ENCODE data around the gene NGRN. TPM values are rescaled to one million over a fixed set of nuclear protein-coding genes. Genes with fewer than 3 reads are reported as not detected.

The NGRN gene
- total and polyA plus RNA-seq, 2 of the 8 experiments (the other 6 are each of a cell fraction or from before 2014, with no cell fraction given): 60.1 to 101 TPM

DNA sequence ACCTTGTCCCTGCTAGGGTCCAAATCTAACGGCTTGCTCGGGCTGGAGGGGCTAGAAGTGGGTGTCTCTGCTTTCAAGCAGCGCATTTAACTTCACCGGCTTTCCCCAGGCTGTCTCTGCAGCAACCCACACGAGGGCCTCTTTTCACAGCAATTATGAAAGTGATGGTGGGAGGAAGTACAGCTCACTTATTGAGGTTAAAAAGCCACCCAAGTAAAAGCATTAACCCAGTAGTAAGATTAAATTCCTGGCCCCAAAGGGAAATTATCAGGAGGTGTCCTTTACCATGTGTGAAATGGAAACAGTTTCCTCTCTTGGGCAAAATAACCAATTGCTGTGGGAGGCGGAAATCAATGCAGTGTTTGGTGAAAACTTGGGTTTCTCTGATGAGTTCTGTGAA is 41.1 kb downstream of the NGRN start (continued):
- TF ChIP-seq, protein P1, sequence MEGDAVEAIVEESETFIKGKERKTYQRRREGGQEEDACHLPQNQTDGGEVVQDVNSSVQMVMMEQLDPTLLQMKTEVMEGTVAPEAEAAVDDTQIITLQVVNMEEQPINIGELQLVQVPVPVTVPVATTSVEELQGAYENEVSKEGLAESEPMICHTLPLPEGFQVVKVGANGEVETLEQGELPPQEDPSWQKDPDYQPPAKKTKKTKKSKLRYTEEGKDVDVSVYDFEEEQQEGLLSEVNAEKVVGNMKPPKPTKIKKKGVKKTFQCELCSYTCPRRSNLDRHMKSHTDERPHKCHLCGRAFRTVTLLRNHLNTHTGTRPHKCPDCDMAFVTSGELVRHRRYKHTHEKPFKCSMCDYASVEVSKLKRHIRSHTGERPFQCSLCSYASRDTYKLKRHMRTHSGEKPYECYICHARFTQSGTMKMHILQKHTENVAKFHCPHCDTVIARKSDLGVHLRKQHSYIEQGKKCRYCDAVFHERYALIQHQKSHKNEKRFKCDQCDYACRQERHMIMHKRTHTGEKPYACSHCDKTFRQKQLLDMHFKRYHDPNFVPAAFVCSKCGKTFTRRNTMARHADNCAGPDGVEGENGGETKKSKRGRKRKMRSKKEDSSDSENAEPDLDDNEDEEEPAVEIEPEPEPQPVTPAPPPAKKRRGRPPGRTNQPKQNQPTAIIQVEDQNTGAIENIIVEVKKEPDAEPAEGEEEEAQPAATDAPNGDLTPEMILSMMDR (IDR thresholded peaks at IDR 0.05; ENCODE audit: control extremely low read depth in 1 of 3, insufficient read depth in 1 of 3, low read depth in 1 of 3, low read length in 3 of 3): no peak
- TF ChIP-seq PHF8 (conservative IDR thresholded peaks at IDR 0.05; ENCODE audit: low read depth, low read length) (no peak), KDM4A (IDR thresholded peaks at IDR 0.05; ENCODE audit: low read depth, low read length, severe bottlenecking) (no peak)
